GM18867 (cell line): ENCODE data around the gene KLHDC4.
A peak's percentile ranks its signal among the peaks of the same experiment; 100 is the strongest.
"Not testable (repeated sequence)": the region's sequence is repeated elsewhere in the genome, so short reads cannot be mapped to it uniquely, and the experiment has no call there.

Source experiments
- ATAC-seq: cut with Tn5 transposase; IDR thresholded peaks from one replicate; pipeline ENCODE4 v1.9.1; 2021; ENCODE audit warnings: mild to moderate bottlenecking, moderate library complexity; ENCODE audit not compliant: unreplicated experiment

KLHDC4 gene

DNA sequence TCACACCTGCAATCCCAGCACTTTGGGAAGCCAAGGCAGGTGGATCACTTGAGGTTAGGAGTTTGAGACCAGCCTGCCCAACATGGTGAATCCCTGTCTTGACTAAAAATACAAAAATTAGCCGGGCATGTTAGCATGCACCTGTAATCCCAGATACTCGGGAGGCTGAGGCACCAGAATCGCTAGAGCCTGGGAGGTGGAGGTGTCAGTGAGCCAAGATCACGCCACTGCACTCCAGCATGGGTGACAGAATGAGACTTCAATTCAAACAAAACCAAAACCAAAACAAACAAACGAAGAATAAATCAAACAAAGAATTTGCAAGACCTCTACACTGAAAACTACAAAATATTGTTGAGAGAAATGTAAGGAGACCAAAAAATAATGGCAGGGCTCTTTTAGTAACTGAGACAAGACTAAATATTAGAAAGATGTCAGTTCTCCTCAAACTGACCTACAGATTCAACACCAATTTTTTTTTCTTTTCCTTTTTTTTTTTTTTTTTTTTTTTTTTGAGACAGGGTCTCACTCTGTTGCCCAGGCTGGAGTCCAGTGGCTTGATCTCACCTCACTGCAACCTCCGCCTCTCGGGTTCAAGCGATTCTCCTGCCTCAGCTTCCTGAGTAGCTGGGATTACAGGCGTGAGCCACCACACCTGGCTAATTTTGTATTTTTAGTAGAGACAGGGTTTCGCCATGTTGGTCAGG lies 23.1 kb upstream of the KLHDC4 start:
- not testable (repeated sequence) for ATAC-seq

DNA sequence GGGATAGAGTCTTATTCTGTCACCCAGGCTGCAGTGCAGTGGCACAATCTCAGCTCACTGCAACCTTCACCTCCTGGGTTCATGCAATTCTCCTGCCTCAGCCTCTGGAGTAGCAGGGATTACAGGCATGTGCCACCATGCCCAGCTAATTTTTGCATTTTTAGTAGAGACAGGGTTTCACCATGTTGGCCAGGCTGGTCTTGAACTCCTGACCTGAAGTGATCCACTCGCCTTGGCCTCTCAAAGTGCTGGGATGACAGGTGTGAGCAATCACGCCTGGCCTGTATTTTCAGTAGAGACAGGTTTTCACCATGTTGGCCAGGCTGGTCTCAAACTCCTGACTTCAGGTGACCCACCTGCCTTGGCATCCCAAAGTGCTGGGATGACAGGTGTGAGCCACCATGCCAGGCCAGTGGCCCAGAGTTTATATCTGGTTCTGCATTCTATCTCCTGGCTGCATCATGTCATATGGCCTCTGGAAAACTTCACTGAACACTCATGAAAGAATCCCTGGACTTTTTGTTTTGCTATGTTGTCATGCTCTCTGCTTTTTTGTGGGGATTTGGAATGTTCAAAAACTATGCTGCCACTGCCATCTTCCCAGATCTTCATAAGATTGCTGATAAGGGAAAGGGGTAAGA lies 21.8 kb upstream of the KLHDC4 start:
- ATAC-seq, result not testable (repeated sequence)

DNA sequence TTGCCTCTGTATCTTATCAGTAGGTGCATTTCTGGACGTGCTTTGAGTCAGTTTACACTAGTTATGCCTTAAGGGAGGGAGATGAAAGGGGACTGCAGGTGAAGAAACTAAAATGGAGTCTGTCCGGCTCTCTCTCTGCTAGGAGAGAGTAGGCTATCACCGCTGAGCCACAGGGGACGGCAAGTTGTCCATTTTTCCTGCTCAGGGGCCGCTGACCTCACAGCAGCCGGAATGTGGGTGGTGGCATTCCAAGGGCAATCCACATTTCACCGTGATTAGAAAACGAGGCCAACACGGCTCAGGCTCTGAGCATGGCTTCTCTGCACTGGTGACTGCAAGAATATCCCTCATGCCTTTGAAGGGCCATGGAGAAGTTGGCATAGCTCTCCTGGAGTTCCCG lies 19.0 kb upstream of the KLHDC4 start:
- ATAC-seq, result no peak

DNA sequence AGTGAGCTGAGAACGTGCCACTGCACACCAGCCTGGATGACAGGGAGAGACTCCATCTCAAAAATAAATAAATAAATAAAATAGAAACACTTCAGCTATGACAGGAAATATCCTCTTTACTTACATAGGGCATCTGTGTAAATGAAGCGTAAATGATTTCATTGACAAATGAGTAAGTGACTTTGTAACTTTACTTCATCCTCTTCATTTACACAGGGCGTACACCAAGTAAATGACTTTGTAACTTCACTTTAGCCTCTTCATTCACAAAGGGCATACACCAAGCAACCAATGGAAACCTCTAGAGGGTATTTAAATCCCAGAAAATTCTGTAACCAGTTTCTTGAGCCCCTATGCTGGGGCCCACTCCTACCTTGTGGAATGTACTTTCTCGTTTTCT lies 16.2 kb upstream of the KLHDC4 start:
- ATAC-seq, result no peak

DNA sequence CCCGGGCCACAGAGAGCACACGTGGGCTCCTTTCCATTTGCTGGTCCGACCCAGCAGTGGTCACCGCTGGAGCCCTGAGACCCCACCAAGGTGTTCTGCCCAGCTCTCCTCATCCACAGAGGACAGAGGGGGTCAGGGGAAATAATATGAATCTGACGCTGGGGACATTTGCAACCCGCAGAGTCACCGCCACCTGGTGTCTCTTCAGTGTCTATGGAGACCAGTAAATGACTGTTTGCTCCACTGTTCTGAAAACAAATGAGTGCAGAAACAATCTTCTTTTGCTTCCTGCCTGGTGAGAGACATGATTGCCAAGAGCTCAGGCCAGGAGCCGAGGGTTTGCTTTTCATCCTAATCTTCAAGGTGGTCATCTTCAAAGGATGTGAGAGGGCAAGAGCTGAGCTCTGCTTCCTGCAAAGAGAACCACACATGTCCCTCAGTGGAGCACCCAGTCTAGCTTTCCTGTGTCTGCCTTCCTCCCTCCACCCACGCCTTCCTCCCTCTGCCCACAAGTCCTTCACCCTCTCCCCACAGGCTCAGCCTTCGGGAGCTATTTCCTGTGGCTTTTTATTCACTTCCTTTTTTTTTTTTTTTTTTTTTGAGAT lies 14.7 kb upstream of the KLHDC4 start:
- no peak for ATAC-seq

DNA sequence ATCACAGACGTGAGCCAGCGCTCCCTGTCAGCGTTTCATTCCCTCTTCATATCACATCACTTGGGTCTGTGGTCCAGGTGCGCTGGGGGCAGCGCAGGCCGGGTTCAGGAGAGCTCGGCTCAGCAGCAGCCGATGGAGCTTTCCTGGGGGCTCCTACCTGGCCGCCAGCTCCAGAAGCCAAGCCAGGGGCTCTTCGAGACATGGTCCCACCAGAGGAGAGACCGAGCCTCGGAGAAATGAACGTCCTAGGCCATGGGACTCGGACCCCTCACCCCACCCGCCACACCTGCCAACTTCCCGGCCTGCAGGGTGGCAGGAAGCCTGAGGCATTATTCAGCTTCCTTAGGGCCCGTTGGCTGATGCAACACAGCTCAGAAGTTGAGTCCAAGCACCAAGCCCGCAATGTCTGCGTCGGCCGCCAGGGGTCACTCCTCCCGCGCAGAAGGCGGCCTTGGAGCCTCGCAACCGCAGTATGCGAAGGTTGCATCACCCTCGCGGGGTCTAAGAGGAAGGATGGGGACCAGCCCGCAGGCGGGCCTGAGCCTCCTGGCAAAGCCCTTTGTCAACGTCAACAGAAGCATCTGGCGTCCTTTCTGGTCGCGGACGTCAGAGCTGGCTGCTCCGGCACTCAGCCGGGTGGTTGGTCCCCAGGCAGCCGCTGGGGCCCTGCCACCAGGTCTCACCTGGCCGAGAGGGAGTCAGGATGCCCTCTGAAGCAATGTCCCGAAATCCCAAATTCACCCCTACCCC lies 13.2 kb upstream of the KLHDC4 start:
- ATAC-seq, result peak; percentile 52

DNA sequence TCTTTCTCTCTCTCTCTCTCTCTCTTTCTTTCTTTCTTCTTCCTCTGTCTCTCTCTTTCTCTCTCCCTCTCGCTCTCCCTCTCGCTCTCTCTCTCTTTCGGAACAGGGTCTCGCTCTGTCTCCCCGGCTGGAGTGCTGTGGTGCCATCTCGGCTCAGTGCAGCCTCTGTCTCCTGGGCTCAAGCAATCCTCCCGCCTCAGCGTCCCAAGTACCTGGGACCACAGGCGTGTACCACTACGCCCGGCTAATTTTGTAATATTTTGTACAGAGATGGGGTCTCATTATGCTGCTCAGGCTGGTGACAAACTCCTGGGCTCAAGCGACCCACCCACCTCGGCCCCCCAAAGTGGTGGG lies 12.7 kb upstream of the KLHDC4 start:
- no peak for ATAC-seq

DNA sequence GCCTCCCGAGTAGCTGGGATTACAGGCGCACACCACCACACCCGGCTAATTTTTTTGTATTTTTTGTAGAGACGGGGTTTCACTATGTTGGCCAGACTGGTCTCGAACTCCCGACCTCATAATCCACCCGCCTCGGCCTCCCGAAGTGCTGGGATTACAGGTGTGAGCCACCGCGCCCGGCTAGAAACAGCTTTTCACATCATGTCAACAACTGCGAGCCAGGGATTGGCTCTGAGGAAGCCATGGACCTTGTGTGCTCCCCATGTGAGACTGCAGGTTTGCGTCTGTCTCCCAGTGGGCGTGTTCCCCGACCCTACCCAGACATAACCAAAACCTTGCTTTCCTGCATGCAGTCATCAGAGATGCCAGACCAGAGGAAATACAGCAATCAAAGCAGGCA lies 8.1 kb upstream of the KLHDC4 start:
- not testable (repeated sequence) for ATAC-seq

DNA sequence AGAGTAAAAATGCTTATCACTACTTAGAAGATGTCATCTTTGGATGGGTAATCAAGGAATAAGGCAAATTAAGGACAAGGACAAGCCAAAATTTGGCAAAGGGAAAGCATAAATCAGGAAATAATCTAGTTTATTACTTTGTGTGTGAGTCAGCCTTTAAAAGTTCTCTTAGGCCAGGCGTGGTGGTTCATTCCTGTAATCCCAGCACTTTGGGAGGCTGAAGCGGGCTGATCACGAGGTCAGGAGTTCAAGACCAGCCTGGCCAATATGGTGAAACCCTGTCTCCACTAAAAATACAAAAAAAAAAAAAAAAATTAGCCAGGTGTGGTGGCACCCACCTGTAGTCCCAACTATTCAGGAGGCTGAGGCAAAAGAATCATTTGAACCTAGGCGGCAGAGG lies 1.7 kb upstream of the KLHDC4 start:
- ATAC-seq, result not testable (repeated sequence)

DNA sequence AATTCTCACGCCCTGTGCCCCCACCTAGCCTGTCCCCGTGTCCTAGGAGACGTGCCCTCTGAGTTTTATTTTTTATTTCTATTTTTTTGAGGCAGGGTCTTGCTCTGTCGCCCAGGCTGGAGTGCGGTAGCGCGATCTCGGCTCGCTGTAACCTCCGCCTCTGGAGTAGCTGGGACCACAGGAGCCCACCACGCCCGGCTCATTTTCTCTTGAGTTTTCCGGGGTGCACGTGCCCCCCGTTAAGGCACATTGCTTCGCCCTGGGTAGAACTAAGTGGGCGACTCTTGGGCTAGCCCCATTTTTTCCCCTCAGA lies 655 bp upstream of the KLHDC4 start:
- no peak for ATAC-seq

DNA sequence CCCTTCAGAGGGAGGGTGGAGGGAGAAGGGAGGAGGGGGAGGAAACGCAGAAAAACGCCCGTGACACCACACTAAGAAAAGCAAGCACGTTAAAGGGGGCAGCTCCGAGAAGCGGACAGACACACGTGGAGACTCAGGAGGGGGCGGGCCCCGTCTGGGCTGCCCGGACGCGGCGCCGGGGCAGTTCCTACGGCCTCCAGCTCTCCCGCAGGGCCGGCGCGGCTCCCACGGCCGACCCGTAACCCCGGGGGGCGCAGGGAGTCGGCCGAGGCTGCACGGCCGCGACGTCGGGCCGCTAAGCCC lies 362 bp downstream of the KLHDC4 start:
- ATAC-seq, result peak; percentile 35

DNA sequence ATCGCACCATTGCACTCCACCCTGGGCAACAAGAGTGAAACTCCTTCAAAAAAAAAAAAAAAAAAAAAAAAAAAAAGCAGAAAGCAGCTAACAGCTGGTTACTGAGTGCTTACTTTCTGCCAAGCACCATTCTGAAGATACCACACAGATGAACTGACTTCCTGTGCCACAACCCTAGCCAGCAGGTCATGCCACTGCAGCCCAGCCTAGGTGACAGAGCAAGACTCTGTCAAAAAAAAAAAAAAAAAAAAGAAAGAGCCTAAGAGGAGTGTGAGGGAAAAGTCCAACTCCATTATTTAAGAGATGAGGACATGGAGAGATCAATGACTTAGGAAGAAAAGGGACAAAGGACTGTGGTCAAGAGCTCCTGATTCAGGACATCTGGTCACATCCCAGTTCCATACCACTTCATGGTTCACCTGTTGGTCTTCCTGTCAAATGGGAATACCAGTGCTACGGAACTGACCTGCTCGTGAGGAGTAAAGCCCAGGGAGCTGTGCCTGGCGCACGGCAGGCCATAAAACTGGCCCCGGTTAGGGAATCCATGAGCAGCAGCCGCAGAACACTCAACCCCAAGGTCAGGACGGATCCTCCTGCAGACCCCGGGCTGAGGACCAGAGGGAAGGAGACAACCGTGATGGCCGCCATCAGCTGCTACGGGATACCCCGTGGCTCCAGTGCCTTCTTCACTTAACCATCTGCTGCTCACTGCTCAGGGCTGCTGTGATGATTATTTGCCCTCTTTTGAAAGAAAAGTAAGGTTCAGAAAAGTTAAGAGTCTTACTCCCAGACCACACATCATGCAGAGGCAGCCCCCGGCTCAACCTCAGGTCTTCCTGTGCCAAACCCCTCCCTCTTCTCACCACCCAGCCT lies 950 bp downstream of the KLHDC4 start:
- ATAC-seq, result peak; percentile 13

DNA sequence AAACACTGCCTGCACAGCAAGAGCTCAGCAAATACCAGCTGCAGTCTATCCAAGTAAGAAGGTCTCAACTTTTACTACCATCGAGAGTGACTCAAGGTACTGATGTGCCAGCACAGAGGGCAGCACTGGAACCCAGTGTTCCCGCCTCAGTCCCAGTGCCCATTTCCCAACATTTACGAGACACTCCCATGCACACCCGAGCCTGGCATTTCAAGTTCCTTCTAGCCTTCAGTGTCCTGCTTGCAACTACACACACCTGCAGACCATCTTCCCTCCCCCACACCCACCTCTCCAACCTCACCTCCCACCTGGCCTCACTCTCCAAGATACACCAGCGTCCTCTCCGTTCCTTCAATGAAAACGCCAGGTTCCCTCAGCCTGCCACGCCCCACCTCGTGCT lies 3.2 kb downstream of the KLHDC4 start:
- ATAC-seq, result no peak

DNA sequence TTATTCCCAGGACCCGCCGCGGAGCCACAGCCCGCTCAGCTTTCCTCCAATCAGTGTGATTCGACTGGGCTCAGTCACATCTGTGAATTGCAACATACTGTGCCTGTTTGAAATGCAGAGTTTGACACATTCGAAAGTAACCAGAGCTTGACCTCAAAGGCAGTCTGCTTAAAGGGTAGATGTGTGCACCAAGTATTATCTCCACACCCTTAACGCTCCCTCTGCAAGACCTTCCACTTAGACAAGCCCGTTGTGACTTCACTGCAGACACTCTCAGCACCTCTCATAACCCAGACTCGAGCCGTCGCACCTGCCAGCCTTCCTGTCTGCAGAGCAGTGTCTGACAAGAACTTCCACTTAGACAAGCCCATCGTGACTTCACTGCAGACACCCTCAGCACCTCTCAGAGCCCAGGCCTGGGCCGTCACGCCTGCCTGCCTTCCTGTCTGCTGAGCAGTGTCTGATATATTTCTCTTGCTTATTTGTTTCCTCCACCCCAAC lies 3.7 kb downstream of the KLHDC4 start:
- ATAC-seq, result no peak

DNA sequence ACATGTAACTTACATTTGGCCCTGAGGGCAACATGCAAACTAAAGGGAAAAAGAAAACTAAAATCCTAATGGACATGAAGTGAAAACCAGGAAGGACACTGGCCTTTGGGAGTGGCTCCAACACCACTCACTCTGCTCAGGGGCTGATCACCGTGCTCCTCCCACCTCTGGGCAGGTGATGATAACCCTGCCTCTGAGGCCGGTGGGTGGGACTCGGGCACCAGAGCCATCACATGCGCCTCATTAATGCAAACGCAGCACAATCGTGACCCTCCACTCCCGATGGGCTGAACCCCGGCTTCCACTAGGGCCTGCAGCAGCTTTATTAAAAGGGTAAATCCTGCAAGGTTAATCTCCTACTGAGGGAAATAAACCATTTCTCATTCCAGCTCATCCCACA lies 4.7 kb downstream of the KLHDC4 start:
- no peak for ATAC-seq

DNA sequence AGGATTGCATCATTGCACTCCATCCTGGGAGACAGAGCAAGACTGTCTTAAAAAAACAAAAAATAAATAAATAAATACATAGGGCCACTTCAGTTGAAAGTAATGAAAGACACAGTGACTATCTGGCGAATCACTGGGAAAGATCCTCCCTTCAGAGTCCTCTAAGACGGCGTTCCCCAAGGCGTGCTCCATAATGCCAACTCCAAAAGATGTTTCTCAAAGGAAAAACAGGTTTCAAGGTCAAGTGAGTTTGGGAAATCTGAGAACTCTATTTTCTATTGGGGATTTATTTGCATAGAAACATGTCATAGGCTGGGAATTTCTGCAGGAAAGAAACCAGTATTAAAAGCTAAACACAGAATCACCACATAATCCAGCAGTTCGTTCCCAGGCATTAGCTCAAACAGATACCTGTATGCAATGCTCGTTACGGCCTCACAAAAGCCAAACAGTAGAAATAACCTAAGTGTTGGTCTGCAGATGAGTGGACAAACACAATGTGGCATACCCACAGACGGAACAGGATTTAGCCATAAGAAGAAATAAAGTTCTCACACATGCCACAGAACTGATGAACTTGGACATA lies 7.9 kb downstream of the KLHDC4 start:
- no peak for ATAC-seq

DNA sequence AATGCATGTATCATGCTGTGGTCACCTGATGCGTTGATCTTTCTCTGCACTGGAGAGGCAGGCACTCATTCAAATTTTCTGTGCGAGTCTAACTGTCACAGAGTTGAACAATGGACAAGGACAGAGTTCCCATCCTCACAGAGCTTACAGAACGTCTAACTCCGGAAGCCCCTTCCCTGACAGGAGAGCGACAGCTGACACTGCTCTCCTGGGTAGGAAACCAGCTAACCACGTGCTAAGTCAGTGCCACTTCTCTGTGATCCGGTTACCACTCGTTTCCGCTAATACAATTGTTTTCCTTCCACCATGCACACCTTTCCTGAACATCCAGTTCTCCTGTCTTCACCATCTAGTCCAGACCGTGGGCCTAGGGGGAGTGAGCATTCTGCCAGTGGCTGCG lies 11.3 kb downstream of the KLHDC4 start:
- ATAC-seq, result no peak

DNA sequence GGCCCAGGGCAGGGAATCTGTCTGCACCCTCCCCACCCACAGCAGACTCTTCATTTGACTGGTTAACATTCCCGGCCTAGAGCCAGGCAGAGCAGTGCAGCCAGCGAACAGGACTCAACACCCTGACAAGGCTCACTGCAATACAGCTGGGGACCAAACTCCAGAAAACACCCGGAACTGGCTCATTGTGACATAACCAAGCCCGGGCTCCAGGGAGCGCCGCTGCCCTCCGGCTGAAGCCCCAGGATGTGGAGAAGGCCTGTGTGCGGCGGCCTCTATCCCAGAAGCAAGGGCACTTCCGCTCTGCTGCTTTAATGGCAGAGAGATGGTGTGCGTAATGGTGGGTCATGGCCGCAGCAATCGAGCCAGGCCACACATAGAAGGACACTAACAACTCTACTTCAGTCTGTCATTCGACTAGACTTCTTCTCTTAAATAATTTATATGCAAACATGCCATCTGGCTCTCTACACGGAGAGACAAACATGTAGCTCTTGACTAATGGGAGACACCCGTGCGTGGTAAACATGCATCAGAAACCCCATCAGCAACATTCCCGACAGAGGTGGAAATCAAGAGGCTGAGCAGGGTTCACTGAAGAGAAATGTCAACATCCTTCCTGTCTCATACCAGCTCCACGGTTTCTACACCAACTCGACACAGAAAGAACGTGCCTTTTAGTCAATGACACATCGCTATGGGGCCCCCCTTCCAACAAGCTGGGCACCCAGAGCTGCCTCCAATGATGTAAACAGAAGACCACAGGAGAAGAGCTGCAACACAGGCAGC lies 18.0 kb downstream of the KLHDC4 start:
- no peak for ATAC-seq

DNA sequence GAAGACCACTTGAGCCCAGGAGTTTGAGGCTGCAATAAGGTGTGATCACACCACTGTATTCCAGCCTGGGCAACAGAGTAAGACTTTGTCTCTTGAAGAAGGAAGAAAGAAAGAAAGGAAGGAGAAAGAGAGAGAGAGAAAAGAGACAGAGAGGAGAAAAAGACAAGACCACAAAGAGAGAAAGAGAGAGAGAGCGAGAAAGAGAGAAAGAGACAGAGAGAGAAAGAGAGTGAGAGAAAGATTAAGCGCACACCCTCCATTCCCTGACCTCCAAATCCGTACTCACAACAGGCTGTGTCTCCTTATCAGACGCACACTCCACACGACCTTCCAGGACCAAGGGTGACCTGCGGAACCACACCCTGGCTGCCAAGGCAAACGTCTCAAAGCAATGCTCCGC lies 19.6 kb downstream of the KLHDC4 start:
- ATAC-seq, result no peak
